Activated CD8-positive, alpha-beta T cell treated with anti-CD3 and anti-CD28 coated beads for 36 hours (primary cell): Measurements from ENCODE around the gene KCNA3. TPM values are rescaled to one million over a fixed set of nuclear protein-coding genes. Genes with fewer than 3 reads are reported as not detected.
A peak's percentile ranks its signal among the peaks of the same experiment; 100 is the strongest.

ENCODE experiments used
- ATAC-seq: fragments of 200-7000 bp; cut with Tn5 transposase; one replicate; pipeline ENCODE4 v1.10.0; 2021; ENCODE audit warnings: mild to moderate bottlenecking, moderate library complexity
- CTCF ChIA-PET: fragments of 350-600 bp; sonication (Branson Sonifier 250); formaldehyde crosslinking; loops from one replicate; lab custom pipeline; 2021; ENCODE audit warnings: antibody characterized with exemption; lab: Charles Lee
- POLR2A ChIA-PET: fragments of 350-600 bp; sonication (Branson Sonifier 250); formaldehyde crosslinking; loops from one replicate; lab custom pipeline; 2021; ENCODE audit warnings: antibody characterized with exemption; lab: Charles Lee
- DNase-seq: peaks from one replicate; pipeline ENCODE4 v3.0.0-alpha.2; 2020
- H3K27ac Mint-ChIP-seq: one replicate; pipeline ENCODE4 v1.8.0; 2021; ENCODE audit warnings: mild to moderate bottlenecking, mixed read lengths
- H3K27me3 Mint-ChIP-seq: one replicate; pipeline ENCODE4 v1.8.0; 2021; ENCODE audit warnings: mixed read lengths
- H3K36me3 Mint-ChIP-seq: one replicate; pipeline ENCODE4 v1.8.0; 2021; ENCODE audit warnings: low read depth, mixed read lengths
- H3K4me1 Mint-ChIP-seq: one replicate; pipeline ENCODE4 v1.8.0; 2021; ENCODE audit warnings: low read depth, mixed read lengths
- H3K4me3 Mint-ChIP-seq: one replicate; pipeline ENCODE4 v1.8.0; 2021; ENCODE audit warnings: mild to moderate bottlenecking, moderate library complexity, mixed read lengths
- H3K9me3 Mint-ChIP-seq: one replicate; pipeline ENCODE4 v1.8.0; 2021; ENCODE audit warnings: mixed read lengths
- intact Hi-C: fragments of 100-400 bp; cut with micrococcal nuclease; formaldehyde crosslinking; loops from one replicate; pipeline ENCODE4 v1.10.0; 2022
- total RNA-seq, 2 experiments: library from RNA; stranded (reverse); gene quantifications; one replicate each; pipeline ENCODE4 v1.2.3, GENCODE V29; 2021
- TF ChIP-seq, protein P1 (sequence below): fragments of 200-600 bp; IDR thresholded peaks from one replicate; pipeline ENCODE4 v1.8.0; 2022; ENCODE audit warnings: antibody characterized with exemption, mild to moderate bottlenecking

The KCNA3 gene
- total RNA-seq, 2 experiments from 2014 or later, result 15.5 to 16.2 TPM

DNA sequence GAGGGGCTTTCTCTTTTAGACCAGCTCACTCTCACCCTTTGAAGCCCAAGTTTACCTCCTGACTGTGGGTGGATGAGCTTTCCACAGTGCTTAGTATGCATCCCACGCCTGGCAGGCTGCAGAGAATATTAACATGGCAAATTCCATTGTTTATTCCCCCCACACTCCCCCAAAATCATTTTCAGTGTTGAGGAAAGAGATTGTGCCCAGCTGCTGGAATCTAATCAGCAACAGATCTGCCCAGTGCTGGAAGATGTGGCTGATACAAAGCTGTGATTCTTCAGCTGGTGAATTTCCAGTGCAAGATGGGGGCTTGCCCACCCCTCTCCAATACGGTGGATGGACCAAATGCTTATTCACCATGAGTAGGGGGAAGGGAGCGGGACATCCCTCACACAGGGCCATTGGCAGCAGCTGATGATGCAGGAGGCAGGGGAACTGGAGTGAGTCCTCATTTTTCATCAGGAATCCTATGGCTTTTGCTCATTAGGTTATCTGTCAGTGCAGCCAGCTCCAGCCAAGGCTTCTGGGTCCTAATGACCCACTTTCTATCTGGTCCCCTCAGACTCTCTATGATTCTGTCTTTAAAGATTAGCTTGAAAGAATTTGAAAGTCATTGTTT lies 39.7 kb upstream of the KCNA3 start:
- ATAC-seq (no peak), DNase-seq (no peak)
- no peak overlapping the region for H3K4me3 Mint-ChIP-seq
- H3K9me3 Mint-ChIP-seq, result peaks cover 4% of the 10 kb centered on the region
- intact Hi-C loops, result no loop called here
- H3K36me3 Mint-ChIP-seq, result no peaks in the 10 kb centered on the region
- CTCF ChIA-PET, result interaction anchor here (0.8 to 2.3 kb wide), 4 partner anchors 13 to 95 kb away, joined by 3 to 7 read pairs (median 3); no protein-coding TSS in a partner anchor
- TF ChIP-seq, protein P1, sequence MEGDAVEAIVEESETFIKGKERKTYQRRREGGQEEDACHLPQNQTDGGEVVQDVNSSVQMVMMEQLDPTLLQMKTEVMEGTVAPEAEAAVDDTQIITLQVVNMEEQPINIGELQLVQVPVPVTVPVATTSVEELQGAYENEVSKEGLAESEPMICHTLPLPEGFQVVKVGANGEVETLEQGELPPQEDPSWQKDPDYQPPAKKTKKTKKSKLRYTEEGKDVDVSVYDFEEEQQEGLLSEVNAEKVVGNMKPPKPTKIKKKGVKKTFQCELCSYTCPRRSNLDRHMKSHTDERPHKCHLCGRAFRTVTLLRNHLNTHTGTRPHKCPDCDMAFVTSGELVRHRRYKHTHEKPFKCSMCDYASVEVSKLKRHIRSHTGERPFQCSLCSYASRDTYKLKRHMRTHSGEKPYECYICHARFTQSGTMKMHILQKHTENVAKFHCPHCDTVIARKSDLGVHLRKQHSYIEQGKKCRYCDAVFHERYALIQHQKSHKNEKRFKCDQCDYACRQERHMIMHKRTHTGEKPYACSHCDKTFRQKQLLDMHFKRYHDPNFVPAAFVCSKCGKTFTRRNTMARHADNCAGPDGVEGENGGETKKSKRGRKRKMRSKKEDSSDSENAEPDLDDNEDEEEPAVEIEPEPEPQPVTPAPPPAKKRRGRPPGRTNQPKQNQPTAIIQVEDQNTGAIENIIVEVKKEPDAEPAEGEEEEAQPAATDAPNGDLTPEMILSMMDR, result no peak
- POLR2A ChIA-PET, result no interaction called here
- H3K4me1 Mint-ChIP-seq, result peaks cover 19% of the 10 kb centered on the region
- no peak overlapping the region for H3K27ac Mint-ChIP-seq
- H3K27me3 Mint-ChIP-seq, result no peaks in the 10 kb centered on the region

DNA sequence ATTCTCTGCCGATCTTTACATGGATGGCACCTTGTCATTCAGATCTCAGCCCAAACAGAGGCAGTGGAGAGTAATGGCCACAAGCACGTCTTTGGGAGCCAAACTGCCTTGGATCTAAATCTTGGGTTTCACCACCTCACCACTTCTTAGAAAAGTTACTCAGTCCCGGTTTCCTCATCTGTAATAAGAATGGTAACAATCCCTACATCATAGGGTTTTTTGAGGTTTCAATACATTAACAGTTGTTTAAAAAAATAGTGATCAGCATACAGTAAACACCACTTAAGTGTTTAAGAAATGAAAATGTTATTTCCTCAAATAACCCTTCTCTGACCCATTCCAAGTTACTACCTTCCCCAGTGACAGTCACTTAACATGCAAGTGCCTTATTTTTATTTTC lies 38.5 kb upstream of the KCNA3 start:
- Mint-ChIP-seq H3K27me3 (no peaks in the 10 kb centered on the region), H3K27ac (peak overlapping the region; percentile 18), H3K4me1 (peaks cover 19% of the 10 kb centered on the region), H3K4me3 (no peak overlapping the region), H3K9me3 (peaks cover 4% of the 10 kb centered on the region), H3K36me3 (no peaks in the 10 kb centered on the region)
- no peak for DNase-seq
- ATAC-seq, result no peak
- POLR2A ChIA-PET, result no interaction called here
- TF ChIP-seq, protein P1, result no peak
- CTCF ChIA-PET, result interaction anchor here (1.3 to 2.5 kb wide), 4 partner anchors 39 to 158 kb away, joined by 3 to 10 read pairs (median 4); partner anchors contain the start of gene KCNA3
- intact Hi-C loops, result no loop called here

DNA sequence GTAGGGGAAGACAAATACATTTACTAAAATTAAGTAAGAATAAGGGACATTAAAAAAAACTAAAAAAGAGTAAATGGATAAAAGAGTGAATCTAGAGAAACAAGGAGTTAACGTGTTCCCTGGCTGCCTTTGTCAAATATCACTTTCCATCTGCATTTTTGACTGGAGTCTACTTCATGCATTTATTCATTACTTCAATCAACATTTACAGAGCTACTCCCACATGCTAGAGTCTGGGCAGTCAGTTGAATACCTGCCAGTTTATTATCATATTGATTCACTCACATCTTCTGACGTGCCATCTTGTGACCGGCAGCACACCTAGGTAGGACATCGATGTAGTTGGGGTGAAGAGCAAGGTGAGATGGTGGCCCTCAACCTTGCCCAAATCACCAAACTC lies 35.6 kb upstream of the KCNA3 start:
- no peak overlapping the region for H3K27ac Mint-ChIP-seq
- ChIA-PET POLR2A (no interaction called here), CTCF (no interaction called here)
- ATAC-seq (no peak), DNase-seq (no peak)
- intact Hi-C loops, result no loop called here
- peaks cover 4% of the 10 kb centered on the region for H3K9me3 Mint-ChIP-seq
- H3K4me3 Mint-ChIP-seq, result no peak overlapping the region
- no peaks in the 10 kb centered on the region for H3K36me3 Mint-ChIP-seq
- no peaks in the 10 kb centered on the region for H3K27me3 Mint-ChIP-seq
- TF ChIP-seq, protein P1, result no peak
- H3K4me1 Mint-ChIP-seq, result peaks cover 19% of the 10 kb centered on the region

DNA sequence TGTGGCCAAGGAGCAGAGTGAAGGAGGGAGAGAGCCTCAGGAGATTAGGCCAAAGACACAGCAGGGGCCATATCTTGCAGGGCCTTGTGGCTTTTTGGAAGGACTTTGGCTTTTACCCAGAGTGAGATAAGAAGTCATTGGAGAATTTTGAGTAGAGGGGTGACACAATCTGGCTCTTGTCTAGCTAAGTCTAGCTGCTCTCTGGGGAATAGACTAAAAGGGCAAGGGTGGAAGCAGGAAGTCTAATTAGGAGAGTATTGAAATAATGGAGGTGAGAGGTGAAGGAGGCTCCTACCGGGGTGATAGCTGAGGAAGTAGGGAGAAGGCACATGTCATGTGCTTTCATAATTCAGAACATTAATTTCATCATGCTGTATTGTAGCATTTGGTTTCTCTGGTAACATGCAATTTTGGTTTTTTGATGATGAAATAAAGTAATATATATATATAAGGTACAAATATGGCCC lies 34.3 kb upstream of the KCNA3 start:
- Mint-ChIP-seq H3K36me3 (no peaks in the 10 kb centered on the region), H3K9me3 (peaks cover 4% of the 10 kb centered on the region), H3K4me3 (no peak overlapping the region), H3K27ac (no peak overlapping the region), H3K27me3 (no peaks in the 10 kb centered on the region), H3K4me1 (peaks cover 19% of the 10 kb centered on the region)
- DNase-seq (no peak), ATAC-seq (no peak)
- CTCF ChIA-PET, result no interaction called here
- intact Hi-C loops, result no loop called here
- TF ChIP-seq, protein P1, result no peak
- POLR2A ChIA-PET, result interaction anchor here (0.6 to 1.1 kb wide), 2 partner anchors 21 to 245 kb away, joined by 3 read pairs; no protein-coding TSS in a partner anchor

DNA sequence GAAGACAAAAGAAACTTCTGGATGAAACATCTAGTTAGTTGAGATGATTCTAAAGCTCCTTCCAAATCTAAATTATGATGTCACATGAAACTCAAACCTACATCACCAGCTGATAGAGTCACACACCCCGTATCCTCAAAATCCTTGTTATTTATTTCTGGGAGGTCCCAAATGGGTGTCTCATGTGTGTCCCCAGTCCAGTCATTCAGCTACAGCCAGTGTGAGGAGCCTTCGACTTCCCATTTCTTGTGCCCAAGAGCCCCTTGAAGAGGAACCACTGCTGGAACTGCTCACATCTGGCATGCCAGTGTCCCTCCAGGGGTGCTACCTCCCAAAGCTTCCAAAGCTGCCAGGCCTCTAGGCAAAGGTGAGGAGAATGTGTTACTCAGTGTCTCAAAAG lies 32.5 kb upstream of the KCNA3 start:
- ChIA-PET CTCF (interaction anchor here (1.0 to 1.7 kb wide), 4 partner anchors 13 to 211 kb away, joined by 4 to 6 read pairs (median 4); no protein-coding TSS in a partner anchor), POLR2A (no interaction called here)
- Mint-ChIP-seq H3K27ac (no peak overlapping the region), H3K9me3 (no peaks in the 10 kb centered on the region), H3K4me3 (no peak overlapping the region), H3K27me3 (no peaks in the 10 kb centered on the region), H3K4me1 (peaks cover 7% of the 10 kb centered on the region), H3K36me3 (no peaks in the 10 kb centered on the region)
- TF ChIP-seq, protein P1, result no peak
- intact Hi-C loops, result no loop called here
- ATAC-seq, result no peak
- DNase-seq, result no peak
